GM21619 (cell line): Measurements from ENCODE around the gene MYO10.
A peak's percentile ranks its signal among the peaks of the same experiment; 100 is the strongest.
"Not testable (repeated sequence)": the region's sequence is repeated elsewhere in the genome, so short reads cannot be mapped to it uniquely, and the experiment has no call there.

ENCODE experiments used
- ATAC-seq: cut with Tn5 transposase; IDR thresholded peaks from one replicate; pipeline ENCODE4 v1.9.1; 2021; ENCODE audit not compliant: unreplicated experiment

MYO10 gene

DNA sequence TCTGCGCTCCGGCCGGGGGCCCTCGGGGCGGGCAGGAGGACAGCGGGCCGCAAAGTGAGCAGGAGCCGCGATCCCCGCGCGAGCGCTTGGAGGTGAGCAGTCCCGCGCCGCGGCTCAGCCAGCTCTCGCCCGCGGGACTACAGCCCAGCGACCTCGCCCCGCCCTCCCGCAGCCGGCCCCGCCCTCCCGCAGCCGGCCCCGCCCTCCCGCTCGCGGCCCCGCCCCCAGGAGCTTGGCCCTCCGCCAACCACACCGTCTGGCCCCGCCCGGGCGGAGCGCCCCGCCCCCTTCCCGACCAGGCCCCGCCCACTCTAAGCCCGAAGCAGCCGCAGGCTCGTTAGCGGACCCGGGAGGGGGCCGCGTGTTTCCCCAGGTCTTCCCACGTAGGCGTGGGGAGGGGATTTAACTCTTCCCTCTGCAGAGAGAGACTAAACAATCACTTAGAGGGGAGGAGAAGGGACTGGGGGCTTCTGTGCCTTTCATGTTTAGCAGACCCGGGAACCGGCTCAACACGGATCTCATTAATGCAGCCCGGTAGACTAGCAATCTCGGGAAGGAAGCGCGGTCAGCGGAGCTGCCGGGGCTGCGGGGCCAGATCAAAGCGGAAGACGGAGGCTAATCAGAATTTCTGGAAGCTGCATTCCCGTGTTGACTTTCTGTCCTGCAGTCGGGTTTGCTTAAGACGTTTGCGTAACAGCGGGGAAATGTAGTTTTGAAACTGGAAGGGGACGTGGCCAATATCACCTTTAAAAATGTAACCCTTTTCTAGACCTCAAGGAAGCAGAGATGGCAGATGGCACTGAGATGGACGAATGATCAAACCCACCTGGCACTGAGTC is at the start of gene MYO10:
Gene MYO10 (minus strand): TSS at position 139 of the 839 bp plus-strand sequence. CDS start 480 bp downstream, outside the sequence.
- ATAC-seq, result peak; percentile 61

DNA sequence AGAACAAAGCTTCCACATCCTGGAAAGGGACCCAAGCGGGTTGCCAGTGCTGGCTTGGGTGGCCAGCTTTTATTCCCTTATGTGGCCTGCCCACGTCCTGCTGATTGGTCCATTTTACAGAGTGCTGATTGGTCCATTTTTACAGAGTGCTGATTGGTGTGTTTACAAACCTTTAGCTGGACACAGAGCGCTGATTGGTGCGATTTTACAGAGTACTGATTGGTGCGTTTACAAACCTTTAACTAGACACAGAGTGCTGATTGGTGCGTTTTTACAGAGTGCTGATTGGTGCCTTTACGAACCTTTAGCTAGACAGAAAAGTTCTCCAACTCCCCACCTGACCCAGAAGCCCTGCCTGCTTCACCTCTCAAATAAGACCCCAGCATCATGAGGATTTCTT is 49.2 kb upstream of the MYO10 start:
- not testable (repeated sequence) for ATAC-seq

DNA sequence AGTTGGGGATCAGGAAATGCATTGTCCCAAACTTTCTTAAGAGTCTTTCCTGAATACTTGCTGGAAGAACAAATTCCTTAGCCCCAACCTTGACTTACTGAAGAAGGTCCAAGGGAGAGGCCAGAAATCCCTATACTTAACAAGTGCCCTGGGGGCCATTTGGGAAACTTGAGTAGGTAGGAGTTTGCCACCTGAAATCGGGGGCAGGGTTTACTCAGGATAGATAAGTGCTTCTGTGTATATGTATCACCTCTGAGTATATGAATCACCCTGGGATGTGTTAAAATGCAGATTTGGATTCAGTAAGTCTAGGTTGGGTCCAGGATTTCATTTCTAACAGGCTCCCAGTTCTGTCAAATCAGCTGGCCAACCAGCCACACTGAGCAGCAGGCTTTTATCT is 47.9 kb upstream of the MYO10 start:
- no peak for ATAC-seq

DNA sequence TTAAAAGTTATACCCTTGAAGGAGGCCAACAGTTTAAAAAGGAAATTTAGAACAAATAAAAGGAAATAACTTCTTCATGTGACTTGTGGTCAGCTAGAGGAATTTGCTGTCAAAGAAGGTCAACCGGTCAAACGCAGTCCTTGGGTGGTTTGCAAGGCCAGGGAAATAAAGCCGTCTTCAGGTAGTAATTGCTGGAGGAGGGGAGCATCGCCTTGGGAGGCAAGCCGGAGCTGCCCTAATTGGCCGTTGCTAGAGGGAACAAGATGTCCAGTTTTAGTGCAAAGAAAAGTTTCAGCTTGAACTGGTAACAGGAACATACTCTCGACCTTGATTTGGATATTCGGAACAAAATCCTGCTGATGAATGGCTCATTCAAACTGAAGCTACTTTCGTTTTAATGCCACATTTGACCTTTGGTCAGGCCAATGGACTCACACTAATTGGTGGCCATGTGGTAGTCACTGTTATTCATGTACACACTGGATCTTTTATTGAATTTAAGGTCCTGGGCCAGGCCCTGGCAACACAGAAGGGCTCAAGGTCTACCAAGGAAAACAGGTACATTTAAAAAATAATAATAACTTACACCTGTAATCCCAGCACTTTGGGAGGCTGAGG is 47.0 kb upstream of the MYO10 start:
- no peak for ATAC-seq

DNA sequence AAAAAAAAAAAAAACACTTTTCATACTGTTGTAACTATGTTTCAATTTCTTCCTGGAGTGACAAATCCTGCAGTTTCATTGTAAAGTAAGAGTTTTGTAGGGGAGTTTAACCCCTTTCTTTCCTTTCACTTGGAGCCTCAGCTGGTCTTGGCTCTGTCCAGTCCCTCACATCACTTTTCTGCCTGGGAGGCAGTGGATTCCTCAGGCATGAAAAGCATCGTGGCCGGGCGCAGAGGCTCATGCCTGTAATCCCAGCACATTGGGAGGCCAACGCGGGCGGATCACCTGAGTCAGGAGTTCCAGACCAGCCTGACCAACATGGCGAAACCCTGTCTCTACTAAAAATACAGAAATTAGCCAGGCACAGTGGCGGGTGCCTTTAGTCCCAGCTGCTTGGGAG is 45.6 kb upstream of the MYO10 start:
- ATAC-seq, result no peak

DNA sequence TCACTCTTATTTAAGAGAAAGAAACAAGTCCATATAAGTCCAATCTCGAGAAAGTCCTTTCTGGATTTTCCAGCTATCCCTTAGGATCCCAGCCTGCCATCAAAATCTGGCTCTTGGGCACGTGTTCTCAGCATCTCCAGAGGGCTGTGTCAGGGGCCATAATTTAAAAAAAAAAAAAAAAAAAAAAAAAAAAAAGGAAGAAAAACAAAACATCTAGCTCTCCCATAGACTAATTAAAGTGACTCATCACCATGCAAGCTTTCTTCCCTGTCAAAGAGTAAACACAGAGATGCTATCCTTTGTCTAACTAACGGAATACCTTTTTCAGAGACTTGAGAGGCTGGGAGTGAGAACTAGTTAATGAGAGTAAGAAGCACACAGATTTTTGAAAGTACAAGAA is 44.9 kb upstream of the MYO10 start:
- ATAC-seq, result no peak

DNA sequence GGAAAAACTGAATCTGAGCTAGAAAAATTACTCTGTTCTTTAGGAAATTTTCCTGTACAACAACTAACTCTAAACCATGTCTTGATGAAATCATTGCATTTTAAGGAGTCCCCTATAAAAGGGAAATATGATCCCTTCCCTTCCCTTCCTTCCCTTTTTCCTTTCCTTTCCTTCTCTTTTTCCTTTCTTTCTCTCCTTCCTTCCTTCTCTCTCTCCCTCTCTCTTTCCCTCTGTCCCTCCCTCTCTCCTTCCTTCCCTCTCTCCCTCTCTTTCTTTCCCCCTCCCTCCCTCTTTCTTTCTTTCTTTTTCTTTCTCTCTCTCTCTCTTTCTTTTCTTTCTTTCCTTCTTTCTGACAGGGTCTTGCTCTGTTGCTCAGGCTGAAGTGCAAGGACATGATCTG is 42.2 kb upstream of the MYO10 start:
- ATAC-seq, result no peak

DNA sequence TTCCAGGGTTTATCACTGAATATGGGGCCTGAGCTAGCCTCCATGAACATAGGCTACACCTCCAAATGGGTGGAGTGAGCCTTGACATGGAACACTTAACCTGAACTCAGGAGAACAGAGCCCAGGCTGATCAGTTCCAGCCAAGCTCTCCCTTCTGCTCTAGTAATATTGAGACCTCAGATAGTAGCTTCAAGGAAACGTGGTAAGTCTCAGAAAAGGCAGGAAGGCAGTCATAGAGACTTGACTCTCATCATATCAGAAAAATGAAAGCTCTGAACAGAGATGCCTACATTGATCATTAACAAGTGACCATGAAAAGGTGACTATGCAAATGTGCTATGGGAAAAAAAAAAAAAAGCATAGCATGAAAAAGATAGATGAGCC is 40.5 kb upstream of the MYO10 start:
- peak; percentile 84 for ATAC-seq

DNA sequence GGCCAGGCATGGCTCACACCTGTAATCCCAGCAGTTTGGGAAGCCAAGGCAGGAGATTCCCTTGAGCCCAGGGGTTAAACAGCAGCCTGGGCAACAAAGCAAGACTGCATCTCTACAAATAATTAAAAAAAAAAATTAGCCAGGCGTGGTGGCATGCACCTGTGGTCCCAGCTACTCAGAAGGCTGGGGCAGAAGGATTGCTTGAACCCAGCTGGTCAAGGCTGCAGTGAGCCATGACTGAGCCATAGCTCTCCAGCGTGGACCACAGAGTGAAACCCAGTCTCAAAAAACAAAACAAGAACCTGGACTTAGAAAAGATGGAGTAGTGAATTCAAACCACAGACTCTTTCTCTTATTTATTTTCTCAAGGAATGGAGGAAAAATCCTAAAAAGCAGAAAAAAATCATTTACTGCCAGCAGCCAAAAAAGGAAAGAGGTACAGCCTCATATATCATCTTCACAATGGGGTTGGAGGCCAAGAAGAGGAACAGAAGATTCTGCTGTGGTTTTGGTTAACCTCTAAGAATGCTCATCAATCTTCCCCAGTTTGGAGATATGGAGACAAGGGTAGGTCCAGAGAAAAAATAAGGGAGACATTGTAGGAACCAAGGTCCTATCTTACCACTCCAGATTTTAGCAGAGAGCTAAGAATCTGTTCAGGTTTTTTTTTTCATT is 40.0 kb upstream of the MYO10 start:
- ATAC-seq, result peak; percentile 79

DNA sequence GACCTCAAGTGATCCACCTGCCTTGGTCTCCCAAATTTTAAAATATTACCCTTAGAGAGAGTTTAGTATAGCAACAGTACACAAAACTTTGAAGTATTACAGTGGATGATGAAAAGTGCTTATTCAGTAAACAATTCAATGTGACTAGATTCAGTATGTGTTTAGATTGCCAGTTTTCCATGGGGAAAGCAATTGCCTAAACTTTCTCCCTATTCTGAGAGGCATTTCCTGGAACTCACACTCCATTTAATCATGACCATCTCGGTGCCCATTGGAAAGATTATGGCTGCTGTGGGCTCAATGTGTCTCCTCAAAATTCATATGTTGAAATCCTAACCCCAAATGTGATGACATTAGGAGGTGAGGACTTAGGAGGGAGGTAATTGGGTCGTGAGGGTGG is 38.9 kb upstream of the MYO10 start:
- ATAC-seq, result no peak

DNA sequence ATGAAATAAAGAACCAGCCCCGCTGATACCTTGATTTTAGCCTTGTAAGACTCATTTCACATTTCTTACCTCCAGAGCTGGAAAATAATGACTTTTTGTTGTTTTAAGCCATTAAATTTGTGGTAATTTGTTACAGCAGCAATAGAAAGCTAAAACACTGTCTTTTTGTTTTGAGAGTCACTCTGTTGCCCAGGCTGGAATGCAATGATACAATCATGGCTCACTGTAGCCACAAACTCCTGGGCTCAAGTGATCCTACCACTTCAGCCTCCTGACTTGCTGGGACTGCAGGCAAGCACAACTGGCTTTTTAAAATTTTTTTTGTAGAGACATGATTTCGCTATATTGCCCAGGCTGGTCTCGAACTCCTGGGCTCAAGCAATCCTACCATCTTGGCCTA is 34.7 kb upstream of the MYO10 start:
- no peak for ATAC-seq

DNA sequence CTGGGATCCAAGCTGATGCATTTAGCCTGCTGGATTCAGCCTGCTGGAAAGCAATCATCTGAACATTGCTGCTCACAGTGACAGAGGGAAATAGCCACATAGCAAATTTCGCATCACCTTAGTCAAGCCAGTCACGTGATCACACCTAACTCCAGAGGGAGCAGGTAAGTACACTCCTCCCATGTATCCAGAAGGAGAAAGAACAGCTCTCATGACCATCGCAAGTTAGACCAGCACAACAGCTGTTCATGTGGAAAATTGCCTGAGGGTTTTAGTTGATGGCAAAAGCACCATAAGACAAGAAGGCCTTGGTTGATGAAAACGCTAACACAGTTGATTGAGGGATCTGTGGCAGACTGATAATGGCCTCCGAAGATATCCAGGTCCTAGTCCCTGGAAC is 34.2 kb upstream of the MYO10 start:
- ATAC-seq, result no peak

DNA sequence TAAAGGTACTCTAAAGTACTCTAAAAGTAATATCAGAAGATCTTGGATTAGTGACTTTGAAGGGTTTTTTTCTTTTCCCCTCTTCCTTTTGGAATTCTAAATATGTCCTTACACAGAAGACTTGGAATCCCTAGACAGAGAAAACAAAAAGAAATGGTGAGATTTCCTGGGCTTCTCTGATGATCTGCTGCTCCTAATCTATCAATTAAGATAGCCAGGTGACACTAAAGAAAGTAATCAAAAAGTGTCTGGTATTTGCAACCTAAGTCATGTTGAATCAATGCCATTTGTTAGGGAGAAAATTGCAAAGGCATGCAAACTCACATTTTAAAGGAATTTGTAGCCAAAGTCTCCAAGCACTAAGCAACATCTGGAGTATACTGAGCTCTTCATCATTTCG is 29.5 kb upstream of the MYO10 start:
- no peak for ATAC-seq

DNA sequence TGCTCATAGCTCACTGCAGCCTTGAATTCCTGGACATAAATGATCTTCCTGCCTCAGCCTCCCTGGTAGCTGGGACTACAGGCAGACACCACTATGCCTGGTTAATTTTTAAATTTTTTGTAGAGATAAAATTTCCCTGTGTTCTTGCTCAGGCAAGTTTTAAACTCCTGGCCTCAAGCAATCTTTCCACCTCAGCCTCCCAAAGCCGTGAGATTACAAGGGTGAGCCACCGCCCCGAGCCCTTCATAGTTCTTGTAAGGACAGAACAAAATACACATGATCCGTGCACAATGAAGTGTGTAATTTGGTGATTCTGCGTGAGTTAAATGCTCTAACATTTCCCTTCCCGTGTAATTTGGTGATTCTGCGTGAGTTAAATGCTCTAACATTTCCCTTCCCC is 27.7 kb upstream of the MYO10 start:
- ATAC-seq, result no peak

DNA sequence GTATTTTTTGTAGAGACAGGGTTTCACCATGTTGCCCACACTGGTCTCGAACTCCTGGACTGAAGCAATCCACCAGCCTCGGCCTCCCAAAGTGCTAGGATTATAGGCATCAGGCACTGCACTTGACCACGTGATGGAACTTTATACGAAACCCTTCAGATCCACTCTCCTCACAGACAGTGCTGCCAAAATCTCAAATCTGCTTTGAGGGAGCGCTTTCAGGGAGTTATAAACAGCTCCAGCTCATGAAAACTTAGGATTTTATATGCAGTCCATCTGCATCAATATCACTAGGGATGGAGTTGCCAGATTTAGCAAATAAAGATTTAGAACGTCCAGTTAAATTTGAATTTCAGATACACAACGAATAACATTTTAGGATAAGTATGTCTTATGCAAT is 25.0 kb upstream of the MYO10 start:
- ATAC-seq, result no peak

DNA sequence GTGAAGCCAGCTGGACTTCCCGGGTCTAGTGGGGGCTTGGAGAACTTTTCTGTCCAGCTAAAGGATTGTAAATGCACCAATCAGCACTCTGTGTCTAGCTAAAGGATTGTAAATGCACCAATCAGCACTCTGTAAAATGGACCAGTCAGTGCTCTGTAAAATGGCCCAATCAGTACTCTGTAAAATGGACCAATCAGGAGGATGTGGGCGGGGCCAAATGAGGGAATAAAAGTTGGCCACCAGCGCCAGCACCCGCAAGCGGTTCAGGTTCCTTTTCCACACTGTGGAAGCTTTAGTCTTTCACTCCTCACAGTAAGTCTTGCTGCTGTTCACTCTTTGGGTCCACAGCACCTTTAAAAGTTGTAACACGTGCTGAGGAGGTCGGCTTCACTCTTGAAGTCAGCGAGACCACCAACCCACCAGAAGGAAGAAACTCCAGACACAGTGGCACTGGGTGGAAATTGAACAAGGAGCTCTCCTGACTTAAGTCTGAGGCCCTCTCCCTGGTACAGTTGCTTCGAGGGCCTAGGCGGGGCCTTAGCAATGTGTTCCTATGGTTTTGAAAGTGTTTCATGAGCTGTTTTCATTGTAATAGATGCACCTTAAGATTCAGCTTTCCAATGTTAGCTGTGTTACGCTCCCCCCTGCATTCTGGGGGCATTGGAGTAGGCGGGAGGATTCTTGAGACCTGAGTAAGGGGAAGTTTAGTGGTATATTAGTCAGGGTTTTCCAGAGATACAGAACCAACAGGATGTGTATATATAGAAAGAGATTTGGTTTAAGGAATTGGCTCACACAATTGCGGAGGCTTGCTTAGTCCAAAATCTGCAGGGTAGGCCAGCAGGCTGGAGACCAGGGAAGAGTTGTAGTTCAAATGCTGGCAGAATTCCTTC is 21.5 kb upstream of the MYO10 start:
- ATAC-seq, result no peak

DNA sequence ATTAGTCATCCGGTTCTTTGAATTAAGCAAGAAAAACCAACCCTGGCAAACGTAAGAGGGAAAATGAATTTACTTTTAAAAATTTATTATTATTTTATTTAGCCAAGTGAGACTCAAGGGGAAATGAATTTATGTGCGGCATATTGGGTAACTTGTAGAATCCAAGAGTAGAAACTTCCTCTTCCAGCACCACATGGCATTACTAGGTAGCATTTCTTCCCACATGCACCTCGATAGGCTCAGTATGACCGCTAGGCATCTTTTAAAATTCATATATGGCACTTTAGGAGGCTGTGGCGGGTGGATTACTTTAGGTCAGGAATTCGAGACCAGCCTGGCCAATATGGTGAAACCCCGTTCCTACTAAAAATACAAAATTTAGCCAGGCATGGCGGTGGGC is 17.6 kb upstream of the MYO10 start:
- ATAC-seq, result no peak

DNA sequence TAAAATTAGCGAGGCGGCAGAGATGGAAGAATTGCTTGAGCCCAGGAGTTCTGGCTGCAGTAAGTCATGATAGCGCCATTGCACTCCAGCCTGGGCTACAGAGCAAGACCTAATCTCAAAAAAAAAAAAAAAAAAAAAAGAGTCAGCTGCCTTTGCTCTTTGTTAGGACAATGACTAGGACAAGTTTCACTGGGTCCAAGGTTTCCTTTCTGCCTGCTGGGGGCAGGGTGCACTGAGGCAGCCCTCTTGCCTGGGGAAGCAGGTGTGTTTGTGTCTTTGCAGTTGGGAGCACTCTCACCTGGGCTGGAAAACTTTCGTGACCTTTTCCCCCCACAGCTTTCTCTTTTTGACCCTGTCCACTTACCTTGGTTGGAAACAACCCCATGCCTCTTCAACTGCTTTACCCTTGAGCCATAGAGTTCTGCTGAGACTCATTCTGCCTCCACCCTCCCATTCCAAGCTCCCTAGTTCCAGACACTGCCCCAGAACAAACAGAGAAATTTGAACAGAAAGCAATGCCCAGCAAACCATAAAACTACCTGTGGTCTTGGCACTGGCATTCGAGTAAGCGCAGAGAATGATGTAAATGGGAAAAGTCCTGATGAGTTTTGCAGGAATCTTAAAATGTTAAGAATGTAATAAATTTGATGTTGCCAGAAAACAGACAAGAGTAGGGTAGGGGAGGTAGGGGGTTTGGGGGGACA is 17.0 kb upstream of the MYO10 start:
- no peak for ATAC-seq

DNA sequence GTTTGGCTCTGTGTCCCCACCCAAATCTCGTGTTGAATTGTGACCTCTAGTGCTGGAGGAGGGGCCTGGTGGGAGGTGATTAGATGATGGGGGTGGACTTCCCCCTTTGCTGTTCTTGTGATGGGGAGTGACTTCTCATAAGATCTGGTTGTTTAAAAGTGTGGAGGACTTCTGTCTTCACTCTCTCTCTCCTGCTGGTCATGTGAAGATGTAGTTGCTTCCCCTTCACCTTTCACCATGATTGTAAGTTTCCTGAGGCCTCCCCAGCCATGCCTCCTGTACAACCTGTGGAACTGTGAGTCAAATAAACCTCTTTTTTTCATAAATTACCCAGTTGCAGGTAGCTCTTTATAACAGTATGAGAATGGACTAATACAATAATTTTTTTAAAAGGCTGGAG is 10.6 kb upstream of the MYO10 start:
- no peak for ATAC-seq

DNA sequence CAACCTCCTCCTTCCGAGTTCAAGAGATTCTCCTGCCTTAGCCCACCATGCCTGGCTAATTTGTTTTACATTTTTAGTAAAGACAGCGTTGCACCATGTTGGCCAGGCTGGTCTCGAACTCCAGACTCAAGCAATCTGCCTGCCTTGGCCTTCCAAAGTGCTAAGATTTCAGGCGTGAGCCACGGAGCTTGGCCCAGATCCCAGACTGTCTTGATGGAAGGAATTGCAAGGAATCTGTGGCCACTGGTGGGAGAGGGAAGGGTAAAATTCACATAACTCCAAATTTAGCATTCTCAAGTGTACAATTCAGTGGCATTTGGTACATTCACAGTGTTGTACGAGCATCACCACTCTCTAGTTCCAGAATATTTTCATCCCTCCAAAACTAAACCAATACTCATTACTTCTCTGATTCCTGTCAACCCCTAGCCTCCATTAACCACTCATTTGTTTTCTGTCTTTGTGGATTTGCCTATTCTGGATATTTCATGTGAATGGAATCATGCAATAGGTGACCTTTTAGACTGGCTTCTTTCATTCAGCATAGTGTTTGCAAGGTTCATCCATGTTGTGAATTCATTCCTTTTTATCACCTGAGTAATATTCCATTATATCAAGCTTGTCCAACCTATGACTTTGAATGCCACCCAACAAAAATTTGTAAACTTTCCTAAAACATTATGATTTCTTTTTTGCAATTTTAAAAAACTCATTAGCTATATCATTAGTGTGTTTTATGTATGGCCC is 8.9 kb upstream of the MYO10 start:
- no peak for ATAC-seq
